PFSK-1 (cell line): ENCODE data around the gene APAF1.

Experiments
- POLR2AphosphoS5 ChIP-seq: IDR thresholded peaks from 2 replicates; pipeline ENCODE4 v1.6.1; 2012; ENCODE audit warnings: low read depth, mild to moderate bottlenecking, control low read depth, low read length, moderate library complexity
- REST ChIP-seq, 2 experiments: IDR thresholded peaks; 2 replicates each; pipeline versions ENCODE4 v1.6.1 to v1.8.0; 2011 to 2012; ENCODE audit warnings: low read depth in 2 of 2, low read length in 2 of 2, control low read depth in 1 of 2, inconsistent platforms in 1 of 2, mild to moderate bottlenecking in 1 of 2, moderate library complexity in 1 of 2; ENCODE audit not compliant: insufficient read depth in 1 of 2

- no peak for TF ChIP-seq POLR2AphosphoS5
- TF ChIP-seq REST (IDR thresholded peaks at IDR 0.05; ENCODE audit: insufficient read depth in 1 of 2, low read depth in 2 of 2, low read length in 2 of 2) = no peak
These were observed 88.7 kb downstream of the APAF1 start for GRCh38 chr12:98733667-98734350.
